ENCODE data around the gene ALPL. TPM values are rescaled to one million over a fixed set of nuclear protein-coding genes. Genes with fewer than 3 reads are reported as not detected.
"Not testable (repeated sequence)": the region's sequence is repeated elsewhere in the genome, so short reads cannot be mapped to it uniquely, and the experiment has no call there.

ALPL gene
- polyA plus RNA-seq, 3 donors = not detected

DNA sequence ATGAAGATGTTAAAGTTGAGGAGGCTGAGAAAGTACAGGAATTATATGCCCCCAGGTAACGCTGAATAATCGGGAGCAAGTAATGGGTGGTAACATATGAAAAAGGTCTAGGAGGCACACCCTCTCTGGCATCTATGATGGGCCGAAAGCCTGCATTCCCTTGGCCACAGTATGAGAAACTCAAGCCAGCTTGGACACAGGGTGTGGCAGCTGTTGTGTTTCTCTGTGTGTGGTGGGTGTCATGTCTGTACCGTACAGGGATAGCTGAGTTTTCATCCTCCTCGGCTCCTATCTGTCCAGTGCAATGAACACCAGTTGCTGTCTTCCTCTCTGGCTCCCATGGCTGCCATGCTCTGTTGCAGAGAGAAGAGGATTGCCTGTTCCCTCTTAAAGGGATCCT, 36.4 kb upstream of the ALPL start:
- no peak for TF ChIP-seq CTCF (IDR thresholded peaks at IDR 0.05)
- H3K27me3 ChIP-seq (ENCODE audit: control insufficient read depth in 2 of 2, insufficient read depth in 2 of 2, low read length in 2 of 2) = no peaks in the 10 kb centered on the region
- Mint-ChIP-seq H3K4me3 (no peak overlapping the region), H3K4me1 (peaks cover 5% of the 10 kb centered on the region), H3K27me3 (ENCODE audit: low read depth in 3 of 3) (peaks cover 4 to 13% (median 4%) of the 10 kb centered on the region in 3 donors), H3K36me3 (peaks cover 0 to 13% of the 10 kb centered on the region in 2 donors), H3K9me3 (no peaks in the 10 kb centered on the region), H3K27ac (no peak overlapping the region)
- intact Hi-C loops (cut with micrococcal nuclease) = no loop called here
- no peak for DNase-seq
- H3K4me3 ChIP-seq (replicated peaks in 1 of 3; ENCODE audit: low read depth in 2 of 3, low read length in 3 of 3) = no peak overlapping the region
- no peaks in the 10 kb centered on the region for H3K4me1 ChIP-seq (ENCODE audit: control insufficient read depth in 1 of 2, insufficient read depth in 2 of 2, low read length in 2 of 2)
- no peak overlapping the region for H2AFZ ChIP-seq (ENCODE audit: insufficient read depth, low read depth, low read length, poor library complexity, severe bottlenecking)
- H3K36me3 ChIP-seq (replicated peaks in 1 of 2; ENCODE audit: control insufficient read depth in 1 of 2, insufficient read depth in 2 of 2, low read length in 2 of 2) = no peaks in the 10 kb centered on the region
- no peaks in the 10 kb centered on the region for H4K20me1 ChIP-seq (ENCODE audit: insufficient read depth, low read length)
- 95% methylated on average over 4 of the region's 5 CpGs for WGBS (ENCODE audit: insufficient coverage)
- H3K79me2 ChIP-seq (ENCODE audit: insufficient read depth, low read length) = no peaks in the 10 kb centered on the region
- no peak overlapping the region for H3K27ac ChIP-seq (ENCODE audit: low read depth in 1 of 2, low read length in 2 of 2)
- H3K4me2 ChIP-seq (replicated peaks; ENCODE audit: extremely low read depth, low read length, poor library complexity, severe bottlenecking) = no peak overlapping the region
- H3K9ac ChIP-seq (ENCODE audit: insufficient read depth, low read length, poor library complexity, severe bottlenecking) = no peak overlapping the region
- H3K9me3 ChIP-seq (replicated peaks in 1 of 2; ENCODE audit: control insufficient read depth in 1 of 2, insufficient read depth in 1 of 2, low read length in 2 of 2) = no peaks in the 10 kb centered on the region

DNA sequence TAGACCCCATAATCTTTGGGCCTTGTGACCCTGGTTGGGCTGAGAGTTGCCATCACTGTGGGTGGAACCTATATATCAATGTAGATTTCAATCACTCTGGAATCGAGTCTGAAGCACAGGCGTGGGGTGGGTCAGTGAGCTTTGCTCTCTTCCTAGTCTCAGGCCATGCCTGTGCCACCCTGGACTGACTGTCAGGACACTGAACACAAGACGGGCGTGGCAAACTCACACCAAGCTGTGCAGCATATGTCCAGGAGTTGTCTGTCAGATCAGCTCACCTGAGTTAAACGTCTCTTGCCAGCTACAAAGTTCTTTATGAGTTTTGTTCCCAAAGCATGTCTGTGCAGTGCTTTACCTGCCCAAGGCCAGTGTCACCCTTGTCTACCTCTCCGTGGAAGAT, 30.9 kb upstream of the ALPL start:
- H3K36me3 ChIP-seq (replicated peaks in 1 of 2; ENCODE audit: control insufficient read depth in 1 of 2, insufficient read depth in 2 of 2, low read length in 2 of 2) = peaks cover 0 to 6% of the 10 kb centered on the region in 2 donors
- Mint-ChIP-seq H3K4me3 (no peak overlapping the region), H3K9me3 (no peaks in the 10 kb centered on the region), H3K27ac (no peak overlapping the region), H3K27me3 (ENCODE audit: low read depth in 3 of 3) (peaks cover 3 to 8% (median 5%) of the 10 kb centered on the region in 3 donors), H3K36me3 (peaks cover 0 to 17% of the 10 kb centered on the region in 2 donors), H3K4me1 (no peaks in the 10 kb centered on the region)
- H2AFZ ChIP-seq (ENCODE audit: insufficient read depth, low read depth, low read length, poor library complexity, severe bottlenecking) = no peak overlapping the region
- H3K9ac ChIP-seq (ENCODE audit: insufficient read depth, low read length, poor library complexity, severe bottlenecking) = no peak overlapping the region
- DNase-seq = no peak
- 96% methylated on average over 5 of the region's 6 CpGs for WGBS (ENCODE audit: insufficient coverage)
- H3K27ac ChIP-seq (ENCODE audit: low read depth in 1 of 2, low read length in 2 of 2) = no peak overlapping the region
- no peak for TF ChIP-seq CTCF (IDR thresholded peaks at IDR 0.05)
- no peak overlapping the region for H3K4me3 ChIP-seq (replicated peaks in 1 of 3; ENCODE audit: low read depth in 2 of 3, low read length in 3 of 3)
- H3K27me3 ChIP-seq (ENCODE audit: control insufficient read depth in 2 of 2, insufficient read depth in 2 of 2, low read length in 2 of 2) = no peaks in the 10 kb centered on the region
- intact Hi-C loops (cut with micrococcal nuclease) = no loop called here
- H3K9me3 ChIP-seq (replicated peaks in 1 of 2; ENCODE audit: control insufficient read depth in 1 of 2, insufficient read depth in 1 of 2, low read length in 2 of 2) = no peaks in the 10 kb centered on the region
- no peaks in the 10 kb centered on the region for H4K20me1 ChIP-seq (ENCODE audit: insufficient read depth, low read length)
- H3K79me2 ChIP-seq (ENCODE audit: insufficient read depth, low read length) = no peaks in the 10 kb centered on the region
- no peak overlapping the region for H3K4me2 ChIP-seq (replicated peaks; ENCODE audit: extremely low read depth, low read length, poor library complexity, severe bottlenecking)
- H3K4me1 ChIP-seq (ENCODE audit: control insufficient read depth in 1 of 2, insufficient read depth in 2 of 2, low read length in 2 of 2) = no peaks in the 10 kb centered on the region

GRCh38 chr1:21483881-21484280, 25.3 kb upstream of the ALPL start:
- H3K36me3 Mint-ChIP-seq; H3K27ac Mint-ChIP-seq; H3K36me3 ChIP-seq (replicated peaks in 1 of 2; ENCODE audit: control insufficient read depth in 1 of 2, insufficient read depth in 2 of 2, low read length in 2 of 2); H3K27ac ChIP-seq (ENCODE audit: low read depth in 1 of 2, low read length in 2 of 2); H3K4me3 ChIP-seq (replicated peaks in 1 of 3; ENCODE audit: low read depth in 2 of 3, low read length in 3 of 3); H3K9me3 Mint-ChIP-seq; H3K9me3 ChIP-seq (replicated peaks in 1 of 2; ENCODE audit: control insufficient read depth in 1 of 2, insufficient read depth in 1 of 2, low read length in 2 of 2); intact Hi-C loops (cut with micrococcal nuclease); H2AFZ ChIP-seq (ENCODE audit: insufficient read depth, low read depth, low read length, poor library complexity, severe bottlenecking); DNase-seq; H4K20me1 ChIP-seq (ENCODE audit: insufficient read depth, low read length); H3K79me2 ChIP-seq (ENCODE audit: insufficient read depth, low read length); H3K27me3 ChIP-seq (ENCODE audit: control insufficient read depth in 2 of 2, insufficient read depth in 2 of 2, low read length in 2 of 2); H3K4me1 Mint-ChIP-seq; H3K4me1 ChIP-seq (ENCODE audit: control insufficient read depth in 1 of 2, insufficient read depth in 2 of 2, low read length in 2 of 2); H3K4me3 Mint-ChIP-seq; H3K4me2 ChIP-seq (replicated peaks; ENCODE audit: extremely low read depth, low read length, poor library complexity, severe bottlenecking); H3K9ac ChIP-seq (ENCODE audit: insufficient read depth, low read length, poor library complexity, severe bottlenecking): not testable (repeated sequence)
- peaks cover 4 to 13% (median 12%) of the 10 kb centered on the region in 3 donors for H3K27me3 Mint-ChIP-seq (ENCODE audit: low read depth in 3 of 3)
- WGBS (ENCODE audit: insufficient coverage) = no CpG with 5 or more reads among the region's 4 CpGs
